ENCODE data around the gene GLP2R. TPM values are rescaled to one million over a fixed set of nuclear protein-coding genes. Genes with fewer than 3 reads are reported as not detected.

The GLP2R gene
- total RNA-seq, 1 donor: 0.43 TPM

DNA sequence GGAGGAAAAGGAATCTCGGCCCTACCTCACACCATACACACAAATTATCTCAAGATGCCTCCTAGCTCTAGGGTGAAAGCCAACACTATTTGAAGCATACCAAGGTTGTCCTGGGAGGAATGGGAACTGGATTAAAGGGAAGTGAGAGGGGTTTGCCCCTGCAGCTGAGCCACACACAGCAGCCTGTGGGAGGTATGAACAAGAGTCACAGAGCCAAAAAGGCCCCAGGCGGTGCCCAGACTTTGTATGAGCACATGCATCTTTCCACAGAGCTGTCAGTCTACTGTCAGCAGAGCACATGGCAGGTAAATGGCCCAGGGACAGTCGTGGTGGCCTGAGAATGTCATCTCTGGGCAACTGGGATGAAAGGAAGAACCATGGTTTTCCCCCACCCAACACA, 110.4 kb downstream of the GLP2R start:
- no peak for DNase-seq (ENCODE audit: low read depth)
- TF ChIP-seq, protein P1, sequence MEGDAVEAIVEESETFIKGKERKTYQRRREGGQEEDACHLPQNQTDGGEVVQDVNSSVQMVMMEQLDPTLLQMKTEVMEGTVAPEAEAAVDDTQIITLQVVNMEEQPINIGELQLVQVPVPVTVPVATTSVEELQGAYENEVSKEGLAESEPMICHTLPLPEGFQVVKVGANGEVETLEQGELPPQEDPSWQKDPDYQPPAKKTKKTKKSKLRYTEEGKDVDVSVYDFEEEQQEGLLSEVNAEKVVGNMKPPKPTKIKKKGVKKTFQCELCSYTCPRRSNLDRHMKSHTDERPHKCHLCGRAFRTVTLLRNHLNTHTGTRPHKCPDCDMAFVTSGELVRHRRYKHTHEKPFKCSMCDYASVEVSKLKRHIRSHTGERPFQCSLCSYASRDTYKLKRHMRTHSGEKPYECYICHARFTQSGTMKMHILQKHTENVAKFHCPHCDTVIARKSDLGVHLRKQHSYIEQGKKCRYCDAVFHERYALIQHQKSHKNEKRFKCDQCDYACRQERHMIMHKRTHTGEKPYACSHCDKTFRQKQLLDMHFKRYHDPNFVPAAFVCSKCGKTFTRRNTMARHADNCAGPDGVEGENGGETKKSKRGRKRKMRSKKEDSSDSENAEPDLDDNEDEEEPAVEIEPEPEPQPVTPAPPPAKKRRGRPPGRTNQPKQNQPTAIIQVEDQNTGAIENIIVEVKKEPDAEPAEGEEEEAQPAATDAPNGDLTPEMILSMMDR (IDR thresholded peaks at IDR 0.05; ENCODE audit: insufficient read depth, low read depth, low read length): no peak
- H3K4me3 ChIP-seq (ENCODE audit: low read depth, low read length): no peak overlapping the region

GRCh38 chr17:9937241-9937761, 111.6 kb downstream of the GLP2R start:
- peak; percentile 30 for DNase-seq (ENCODE audit: low read depth)
- H3K4me3 ChIP-seq (ENCODE audit: low read depth, low read length): no peak overlapping the region
- TF ChIP-seq, protein P1 (IDR thresholded peaks at IDR 0.05; ENCODE audit: insufficient read depth, low read depth, low read length): no peak

DNA sequence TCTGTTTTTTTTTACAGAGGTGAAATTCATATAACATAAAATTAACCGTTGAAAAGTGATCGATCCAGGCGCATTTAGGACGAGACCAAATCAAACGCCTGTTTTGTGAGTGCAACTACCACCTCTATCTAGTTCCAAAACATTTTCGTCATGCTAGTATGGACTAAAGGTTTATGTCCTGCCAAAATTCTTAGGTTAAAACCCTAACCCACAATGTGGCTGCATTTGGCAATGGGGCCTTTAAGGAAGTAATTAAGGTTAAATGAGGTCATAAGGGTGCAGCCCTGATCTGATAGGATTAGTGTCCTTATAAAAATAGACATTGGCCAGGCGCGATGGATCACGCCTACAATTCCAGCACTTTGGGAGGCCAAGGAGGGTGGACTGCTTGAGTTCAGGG, 112.2 kb downstream of the GLP2R start:
- H3K4me3 ChIP-seq (ENCODE audit: low read depth, low read length): no peak overlapping the region
- peak; percentile 2 for DNase-seq (ENCODE audit: low read depth)
- TF ChIP-seq, protein P1 (IDR thresholded peaks at IDR 0.05; ENCODE audit: insufficient read depth, low read depth, low read length): no peak

DNA sequence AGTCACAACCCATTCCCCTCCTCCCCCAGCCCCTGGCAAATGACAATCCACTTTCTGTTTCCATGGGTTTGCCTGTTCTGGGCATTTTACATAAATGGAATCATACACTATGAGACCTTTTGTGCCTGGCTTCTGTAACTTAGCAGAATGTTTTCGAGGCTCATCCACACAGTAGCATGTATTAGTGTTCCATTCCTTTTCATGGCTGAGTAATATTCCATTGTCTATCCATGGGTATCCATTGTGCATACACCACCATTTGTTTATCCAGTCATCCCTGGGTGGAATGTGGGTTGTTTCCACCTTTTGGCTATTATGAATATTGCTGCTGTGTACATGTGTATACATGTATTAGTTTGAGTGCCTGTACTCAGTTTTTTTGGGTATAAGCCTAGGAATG, 113.0 kb downstream of the GLP2R start:
- no peak overlapping the region for H3K4me3 ChIP-seq (ENCODE audit: low read depth, low read length)
- TF ChIP-seq, protein P1 (IDR thresholded peaks at IDR 0.05; ENCODE audit: insufficient read depth, low read depth, low read length): no peak
- no peak for DNase-seq (ENCODE audit: low read depth)

DNA sequence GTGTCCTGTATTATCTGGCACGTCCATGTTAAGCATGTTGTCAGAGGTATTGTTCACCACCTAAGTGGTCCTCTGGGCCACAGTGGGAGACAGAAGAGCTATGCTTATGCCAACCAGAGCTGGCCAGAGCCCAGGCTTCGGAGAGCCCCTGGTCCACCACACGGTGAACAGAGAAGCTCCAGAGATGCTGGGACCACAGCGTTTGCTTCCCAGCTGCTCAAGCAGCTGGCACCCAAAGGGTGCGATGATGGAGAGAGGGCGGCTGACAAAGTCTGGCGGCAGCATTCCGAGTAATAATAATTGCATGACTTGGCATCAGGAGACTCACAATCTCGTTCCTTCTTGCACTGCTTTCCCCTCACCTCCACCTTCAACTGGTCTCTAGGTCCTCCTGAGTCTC, 115.1 kb downstream of the GLP2R start:
- TF ChIP-seq, protein P1 (IDR thresholded peaks at IDR 0.05; ENCODE audit: insufficient read depth, low read depth, low read length): no peak
- no peak for DNase-seq (ENCODE audit: low read depth)
- no peak overlapping the region for H3K4me3 ChIP-seq (ENCODE audit: low read depth, low read length)

DNA sequence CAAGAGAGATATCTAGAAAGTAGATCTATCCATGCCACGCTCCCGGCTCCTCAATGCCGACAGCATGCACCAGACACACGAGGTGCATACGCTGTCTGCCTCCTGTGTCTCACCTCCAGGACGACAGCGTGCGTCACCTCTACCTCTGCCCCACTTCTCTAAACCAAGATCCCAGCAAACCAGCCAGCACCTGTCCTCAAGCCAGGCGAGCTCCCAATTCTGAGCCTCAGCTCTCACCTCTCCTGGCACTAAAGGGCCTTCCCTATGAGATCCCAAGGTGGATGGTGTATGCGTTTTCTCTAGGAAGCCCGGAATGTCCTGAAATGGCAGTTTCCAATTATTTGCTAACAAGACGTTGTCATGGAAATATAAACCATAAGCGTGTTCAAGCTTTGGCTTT, 115.6 kb downstream of the GLP2R start:
- H3K4me3 ChIP-seq (ENCODE audit: low read depth, low read length): no peak overlapping the region
- no peak for DNase-seq (ENCODE audit: low read depth)
- TF ChIP-seq, protein P1 (IDR thresholded peaks at IDR 0.05; ENCODE audit: insufficient read depth, low read depth, low read length): no peak

Other genes starting within 250 kb of the GLP2R start
- gene CFAP52, start 249.3 kb upstream of the GLP2R start, total RNA-seq: 0.43 TPM in 1 of 2 replicates, not detected in the other
- not detected in 2 replicates for gene USP43, start 180.4 kb upstream of the GLP2R start, total RNA-seq
- not detected in 2 replicates for gene DHRS7C, start 34.3 kb upstream of the GLP2R start, total RNA-seq
- gene GSG1L2, start 3.8 kb upstream of the GLP2R start, total RNA-seq: not detected in 2 replicates
- not detected in 2 replicates for gene RCVRN, start 79.3 kb downstream of the GLP2R start, total RNA-seq

Data from fibroblast of villous mesenchyme (primary cell).